T47D (cell line): ENCODE results near the gene MRGPRE.

ENCODE experiments used
- DNase-seq, 2 experiments: peaks; one replicate each; pipeline versions ENCODE4 v3.0.0 to v3.0.0-alpha.2; 2011 to 2012; ENCODE audit warnings: low read depth in 1 of 2, low spot score in 1 of 2
- JUND ChIP-seq: IDR thresholded peaks from 2 replicates; pipeline ENCODE4 v1.6.1; 2012; ENCODE audit warnings: low read depth
- in situ Hi-C: cut with HindIII; loops from 2 replicates; pipeline ENCODE4 v1.10.0; 2016; ENCODE audit warnings: low sequenced_read_pairs, low pct_unique_long_range_greater_than_20kb

MRGPRE gene

DNA sequence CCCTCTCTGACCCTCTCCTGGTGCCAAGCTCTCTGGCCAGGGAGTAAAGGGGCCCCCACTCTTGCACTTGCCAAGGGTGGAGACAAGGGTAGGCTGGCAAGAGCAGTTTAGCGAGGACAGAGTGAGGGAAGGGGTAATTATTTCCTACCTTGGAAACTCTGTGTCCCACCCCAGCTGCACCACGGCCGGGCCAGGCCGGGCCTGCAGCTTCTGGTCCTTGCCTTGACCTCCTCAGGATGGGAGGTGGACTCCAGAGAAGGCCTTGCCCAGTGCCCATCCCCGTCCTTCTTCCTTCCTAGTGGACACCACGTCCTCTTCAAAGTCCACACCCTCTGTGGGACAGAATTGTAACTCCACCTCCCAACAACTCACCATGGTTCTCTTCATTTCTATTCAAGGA is 48.7 kb downstream of the MRGPRE start:
- TF ChIP-seq JUND = no peak
- in situ Hi-C loops = no loop called here
- no peak for DNase-seq

GRCh38 chr11:3182462-3182852 is 49.8 kb downstream of the MRGPRE start:
- no peak for TF ChIP-seq JUND
- no peak for DNase-seq
- in situ Hi-C loops = no loop called here

DNA sequence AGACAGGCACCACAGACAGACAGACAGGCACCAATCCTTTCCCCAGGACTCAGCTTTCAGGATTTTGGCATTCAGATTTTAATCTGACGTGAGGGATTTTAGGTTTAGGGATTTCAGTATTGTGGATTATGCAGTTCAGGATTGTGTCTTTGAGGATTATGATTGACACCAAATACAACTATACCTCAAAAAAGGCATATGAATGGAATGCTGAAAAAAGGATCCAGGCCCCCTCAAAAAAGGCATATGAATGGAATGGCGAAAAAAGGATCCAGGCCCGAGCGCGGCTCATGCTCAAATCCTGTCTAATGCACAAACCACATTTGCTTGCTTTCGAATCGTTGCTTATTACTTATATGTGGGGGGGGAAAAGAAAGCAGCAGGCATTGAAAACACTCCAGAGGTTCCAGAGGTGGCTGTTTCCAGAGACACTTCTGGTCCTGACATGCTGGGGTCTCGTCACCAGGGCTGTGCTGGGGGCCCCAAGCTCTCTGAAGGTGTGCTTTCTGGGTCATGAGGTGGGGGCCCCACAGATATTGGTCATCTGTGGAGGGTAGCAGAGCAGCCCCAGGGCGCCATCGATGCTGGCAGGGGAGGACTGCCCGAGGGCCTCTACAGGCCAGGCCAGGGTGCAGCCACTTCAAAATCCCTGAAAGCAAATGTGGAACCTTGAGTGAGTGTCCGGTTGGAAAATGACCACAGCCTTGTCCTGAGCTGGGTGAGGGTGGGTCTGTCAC is 50.3 kb downstream of the MRGPRE start:
- TF ChIP-seq JUND = no peak
- no peak for DNase-seq
- in situ Hi-C loops = no loop called here

DNA sequence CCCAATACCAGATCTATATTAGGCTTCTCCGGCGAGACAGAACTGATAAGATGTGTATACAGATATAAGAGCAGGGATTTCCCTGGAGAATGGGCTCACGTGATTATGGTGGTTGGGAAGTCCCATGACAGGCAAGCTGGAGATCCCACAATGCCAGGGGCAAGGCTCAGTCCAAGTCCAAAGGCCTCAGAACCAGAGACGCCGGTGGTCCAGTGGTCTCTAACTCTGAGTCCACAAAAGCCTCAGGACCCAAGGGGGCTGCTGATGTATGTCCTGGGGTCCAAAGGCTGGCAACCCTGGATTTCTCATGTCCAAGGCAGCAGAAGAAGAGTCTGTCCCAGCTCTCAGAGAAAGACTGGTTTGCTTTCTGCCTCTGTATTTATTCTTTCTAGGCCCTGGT is 51.3 kb downstream of the MRGPRE start:
- DNase-seq = no peak
- in situ Hi-C loops = no loop called here
- no peak for TF ChIP-seq JUND

- DNase-seq = no peak
- in situ Hi-C loops = no loop called here
- no peak for TF ChIP-seq JUND
These were observed 53.9 kb downstream of the MRGPRE start for GRCh38 chr11:3178349-3178748.

- no peak for DNase-seq
- no peak for TF ChIP-seq JUND
- in situ Hi-C loops = no loop called here
These were observed 54.3 kb downstream of the MRGPRE start for GRCh38 chr11:3177931-3178330.
